GM18517 (cell line): Measurements from ENCODE around the gene RBM39.
"Not testable (repeated sequence)": the region's sequence is repeated elsewhere in the genome, so short reads cannot be mapped to it uniquely, and the experiment has no call there.

Source experiments
- ATAC-seq: cut with Tn5 transposase; IDR thresholded peaks from one replicate; pipeline ENCODE4 v1.9.1; 2021; ENCODE audit warnings: mild to moderate bottlenecking, moderate library complexity; ENCODE audit not compliant: unreplicated experiment

Gene RBM39

GRCh38 chr20:35685368-35685767 is 56.7 kb downstream of the RBM39 start:
- not testable (repeated sequence) for ATAC-seq

DNA sequence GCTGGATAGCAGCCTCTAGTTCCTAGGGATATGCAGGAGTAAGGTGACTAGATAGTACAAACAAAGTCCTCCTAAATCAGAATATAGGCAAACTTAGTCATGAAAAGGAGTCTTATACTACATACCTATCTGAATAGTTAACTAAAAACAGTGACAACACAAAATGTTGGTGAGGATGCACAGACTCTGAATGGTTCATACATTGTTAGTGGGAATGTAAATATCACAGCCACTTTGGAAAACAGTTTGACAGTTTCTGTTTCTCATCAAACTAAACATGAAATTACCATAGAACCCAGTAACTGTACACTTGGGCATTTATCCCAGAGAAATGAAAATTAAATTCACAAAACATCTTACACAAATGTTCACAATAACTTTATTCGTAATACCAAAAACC is 60.1 kb downstream of the RBM39 start:
- no peak for ATAC-seq

DNA sequence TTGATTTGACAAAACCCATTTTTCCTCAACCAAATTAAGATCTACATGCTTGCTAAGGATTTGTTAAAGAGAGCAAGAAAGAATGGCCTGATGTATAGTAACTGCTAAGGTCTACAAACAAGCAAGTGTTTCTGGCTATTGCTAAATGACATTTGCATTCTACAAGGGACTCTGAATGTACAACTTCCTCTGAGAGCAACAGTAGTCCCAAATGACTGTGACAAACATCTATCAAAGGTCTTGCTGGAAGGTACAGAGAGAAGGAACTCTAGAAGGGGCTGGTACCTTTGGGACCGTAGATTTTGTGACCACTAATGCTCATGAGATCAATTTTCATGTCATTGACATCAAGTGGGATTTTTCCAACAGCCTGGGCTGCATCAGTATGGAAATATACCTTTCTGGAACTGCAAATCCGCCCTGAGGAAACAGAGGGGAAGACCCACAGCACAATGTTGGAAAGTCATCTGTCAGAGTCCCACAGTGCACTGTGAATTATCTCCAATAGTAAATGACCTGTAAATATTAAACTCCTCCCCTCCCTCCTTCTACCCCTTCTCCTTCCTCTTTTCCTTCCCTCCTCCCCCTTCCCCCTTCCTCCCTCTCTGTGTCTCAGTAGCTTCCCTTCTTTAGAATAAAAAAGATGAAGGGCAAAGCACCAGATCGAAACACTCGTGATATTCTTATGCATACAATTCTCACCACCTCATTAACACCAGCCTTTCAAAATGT is 61.4 kb downstream of the RBM39 start:
- ATAC-seq: no peak

DNA sequence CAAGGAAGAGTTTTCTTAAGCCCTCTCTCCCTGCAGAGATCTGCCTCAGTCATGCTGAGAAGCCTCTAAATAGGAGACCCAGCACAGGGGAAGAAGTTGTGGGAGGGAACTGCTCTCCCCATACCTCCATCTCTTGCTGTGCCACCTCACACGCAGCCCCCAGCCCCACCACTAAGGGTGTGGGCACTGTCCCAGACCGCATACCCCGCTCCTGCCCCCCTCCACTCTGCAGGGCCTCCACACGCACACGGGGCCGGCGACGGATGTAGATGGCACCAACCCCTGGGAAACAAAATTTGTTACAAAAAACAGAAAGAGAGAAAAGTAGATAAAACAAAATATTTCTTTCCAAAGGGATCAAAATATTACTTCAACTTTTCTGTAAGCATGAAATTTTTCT is 67.1 kb downstream of the RBM39 start:
- no peak for ATAC-seq

GRCh38 chr20:35673884-35674283 is 68.2 kb downstream of the RBM39 start:
- ATAC-seq: no peak

GRCh38 chr20:35669681-35670080 is 72.4 kb downstream of the RBM39 start:
- ATAC-seq: no peak

- ATAC-seq: no peak
Observed at GRCh38 chr20:35669221-35669620, 72.8 kb downstream of the RBM39 start.

GRCh38 chr20:35665949-35666288 is 76.1 kb downstream of the RBM39 start:
- ATAC-seq: no peak

- peak; percentile 82 for ATAC-seq
Observed at GRCh38 chr20:35664466-35665206, 77.4 kb downstream of the RBM39 start, which contains the start of the genes CPNE1 and RBM12. CPNE1 (minus strand) TSS chr20:35664900; CDS start chr20:35632923, 31,977 bp downstream. RBM12 (minus strand) TSS chr20:35664900; CDS start chr20:35655322, 9,578 bp downstream.

- peak; percentile 29 for ATAC-seq
Observed at GRCh38 chr20:35663516-35664465, 78.3 kb downstream of the RBM39 start.

DNA sequence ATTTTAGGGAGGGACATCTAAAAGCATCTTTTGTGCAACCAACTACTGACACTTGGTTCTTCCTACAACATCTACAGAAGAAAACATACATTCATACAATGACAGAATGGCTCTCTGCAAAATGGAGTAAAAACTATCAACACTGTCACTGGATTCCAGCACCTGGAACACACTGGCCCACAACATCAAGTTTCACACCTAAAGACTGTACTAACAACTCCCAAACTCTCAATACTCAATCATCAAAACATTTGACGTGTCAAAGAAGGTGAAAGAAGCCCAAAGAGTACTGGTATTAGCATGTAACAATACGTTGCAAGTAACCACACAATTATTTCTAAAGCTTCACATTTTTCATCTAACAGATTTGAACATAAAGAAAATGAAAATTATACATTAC is 79.5 kb downstream of the RBM39 start:
- no peak for ATAC-seq

DNA sequence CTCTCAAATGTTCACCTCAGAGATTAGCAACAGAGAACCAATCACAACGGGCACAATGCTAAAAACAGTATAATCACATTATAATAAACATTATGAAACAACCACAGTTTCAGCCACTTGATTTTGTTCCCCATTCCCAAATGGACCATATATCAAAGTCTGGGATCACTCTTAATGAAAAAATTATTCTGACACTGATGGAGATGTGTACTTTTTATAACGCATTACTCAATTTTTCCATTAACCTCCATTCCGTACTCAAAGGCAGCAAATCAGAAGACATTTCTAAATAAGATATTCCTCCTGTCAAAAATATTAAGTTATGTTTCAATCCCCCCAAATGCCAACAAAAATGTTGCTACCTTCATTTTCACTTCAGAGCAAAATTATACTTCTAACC is 80.2 kb downstream of the RBM39 start:
- no peak for ATAC-seq

GRCh38 chr20:35661053-35661452 is 81.0 kb downstream of the RBM39 start:
- no peak for ATAC-seq

GRCh38 chr20:35660122-35660937 is 81.7 kb downstream of the RBM39 start:
- no peak for ATAC-seq

DNA sequence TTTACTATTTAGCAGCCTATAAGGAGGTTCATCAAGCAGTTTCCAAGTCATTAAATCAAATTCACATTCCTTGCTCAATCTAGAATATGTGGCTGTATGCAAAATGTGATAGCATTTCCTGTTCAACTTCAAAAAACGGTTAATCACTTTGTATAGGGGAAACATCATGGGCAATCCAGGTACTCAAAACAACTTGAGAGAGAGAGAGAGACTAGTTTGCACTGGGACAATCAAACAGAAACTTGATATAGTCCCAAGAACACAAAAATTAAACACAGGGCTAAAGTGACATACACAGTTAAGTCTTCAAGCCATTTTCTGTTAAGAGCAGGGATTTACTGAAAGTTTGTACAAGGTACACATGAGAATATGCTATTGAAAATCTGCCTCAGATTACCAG is 84.8 kb downstream of the RBM39 start:
- ATAC-seq: no peak

GRCh38 chr20:35654415-35654814 is 87.6 kb downstream of the RBM39 start:
- no peak for ATAC-seq

GRCh38 chr20:35653893-35654292 is 88.2 kb downstream of the RBM39 start:
- ATAC-seq: no peak
